HCT116 (cell line): ENCODE results near the gene FOXB2. TPM values are rescaled to one million over a fixed set of nuclear protein-coding genes. Genes with fewer than 3 reads are reported as not detected.

Source experiments
- ATAC-seq: fragments of 200-7000 bp; cut with Tn5 transposase; 2 replicates; pipeline ENCODE4 v1.9.1; 2020; ENCODE audit warnings: mild to moderate bottlenecking, moderate library complexity
- BruUV-seq: library from RNA; stranded (reverse); fragments of 400-500 nt; replicated peaks from 2 replicates; lab custom pipeline; 2021; lab: Mats Ljungman, UMichigan
- CTCF ChIA-PET: fragments of 300-600 bp; sonication (Branson Sonifier 250); formaldehyde crosslinking; loops from one replicate; lab custom pipeline; 2021; ENCODE audit warnings: antibody characterized with exemption; lab: Charles Lee
- POLR2A ChIA-PET: fragments of 300-600, 350-600 bp; sonication (Branson Sonifier 250); formaldehyde crosslinking; loops from one replicate; lab custom pipeline; 2021; ENCODE audit warnings: antibody characterized with exemption; lab: Charles Lee
- RAD21 ChIA-PET, 2 experiments: fragments of 300-600 bp; sonication (Branson Sonifier 250); formaldehyde crosslinking; loops; one replicate each; lab custom pipeline; 2023; ENCODE audit warnings: low total read pairs in 2 of 2; ENCODE audit not compliant: uncharacterized antibody in 2 of 2, unreplicated experiment in 2 of 2, low non-redundant PET in 1 of 2; lab: Charles Lee
- DNase-seq: peaks from one replicate; pipeline ENCODE4 v3.0.0-alpha.2; 2010; ENCODE audit warnings: low read depth, low spot score
- H2AFZ ChIP-seq: fragments of 200-600 bp; shearing (Covaris generic), sonication (generic); 2 replicates; pipeline ENCODE4 v1.6.1; 2017; ENCODE audit warnings: low read depth, mixed run types, mixed read lengths, antibody characterized with exemption, low read length; ENCODE audit not compliant: poor library complexity, severe bottlenecking
- H3K27ac ChIP-seq: 2 replicates; pipeline ENCODE4 v1.5.1; 2012; ENCODE audit warnings: low read depth, low read length
- H3K27me3 ChIP-seq: fragments of 200-600 bp; sonication (generic); 2 replicates; pipeline ENCODE4 v1.6.1; 2016; ENCODE audit warnings: mixed run types, low read length, mixed read lengths; ENCODE audit not compliant: insufficient read depth
- H3K36me3 ChIP-seq, 2 experiments: fragments of 200-500 bp in 1 of 2; fragments of 200-600 bp in 1 of 2; sonication (Bioruptor generic) in 1 of 2; sonication (generic) in 1 of 2; 2 replicates each; pipeline versions ENCODE4 v1.5.1 to v1.6.1; 2014 to 2016; ENCODE audit warnings: low read length in 2 of 2, inconsistent platforms in 1 of 2, mixed read lengths in 1 of 2, mixed run types in 1 of 2; ENCODE audit not compliant: insufficient read depth in 2 of 2, control insufficient read depth in 1 of 2
- H3K4me1 ChIP-seq, 2 experiments: fragments of 200-600 bp in 1 of 2; sonication (generic) in 1 of 2; 2 replicates each; pipeline versions ENCODE4 v1.5.1 to v1.6.1; 2012 to 2017; ENCODE audit warnings: low read length in 2 of 2, inconsistent platforms in 1 of 2, mild to moderate bottlenecking in 1 of 2, mixed read lengths in 1 of 2, mixed run types in 1 of 2, moderate library complexity in 1 of 2; ENCODE audit not compliant: insufficient read depth in 2 of 2, control insufficient read depth in 1 of 2
- H3K4me2 ChIP-seq: fragments of 200-600 bp; sonication (generic); 2 replicates; pipeline ENCODE4 v1.6.1; 2017; ENCODE audit warnings: mixed run types, low read length, mixed read lengths
- H3K4me3 ChIP-seq, 2 experiments: fragments of 200-600 bp in 1 of 2; sonication (generic) in 1 of 2; replicated peaks in 1 of 2; 2 replicates each; pipeline ENCODE4 v1.5.1; 2011 to 2016; ENCODE audit warnings: low read length in 2 of 2, control low read depth in 1 of 2, low read depth in 1 of 2, mild to moderate bottlenecking in 1 of 2, mixed read lengths in 1 of 2, mixed run types in 1 of 2
- H3K79me2 ChIP-seq: fragments of 200-600 bp; sonication (generic); 2 replicates; pipeline ENCODE4 v1.6.1; 2017; ENCODE audit warnings: mild to moderate bottlenecking, mixed run types, low read length, moderate library complexity, mixed read lengths; ENCODE audit not compliant: insufficient read depth
- H3K9ac ChIP-seq: fragments of 200-600 bp; sonication (generic); 2 replicates; pipeline ENCODE4 v1.6.1; 2016; ENCODE audit warnings: low read length, mixed read lengths
- H3K9me2 ChIP-seq: fragments of 200-600 bp; sonication (generic), shearing (Covaris generic); 2 replicates; pipeline ENCODE4 v1.6.1; 2017; ENCODE audit warnings: mixed run types, mild to moderate bottlenecking, moderate library complexity; ENCODE audit not compliant: insufficient read depth
- H3K9me3 ChIP-seq, 2 experiments: fragments of 200-500 bp in 1 of 2; fragments of 200-600 bp in 1 of 2; sonication (Bioruptor generic) in 1 of 2; sonication (generic) in 1 of 2; 2 replicates each; pipeline ENCODE4 v1.6.1; 2014 to 2017; ENCODE audit warnings: low read length in 2 of 2, mixed read lengths in 2 of 2, inconsistent platforms in 1 of 2, low read depth in 1 of 2, mild to moderate bottlenecking in 1 of 2, mixed run types in 1 of 2, moderate library complexity in 1 of 2; ENCODE audit not compliant: control insufficient read depth in 1 of 2, insufficient read depth in 1 of 2
- H4K20me1 ChIP-seq: fragments of 200-600 bp; sonication (generic), shearing (Covaris generic); 2 replicates; pipeline ENCODE4 v1.6.1; 2017; ENCODE audit warnings: mixed run types, mild to moderate bottlenecking, moderate library complexity; ENCODE audit not compliant: insufficient read depth
- CEBPB ChIP-seq: IDR thresholded peaks from 2 replicates; pipeline ENCODE4 v1.6.1; 2012; ENCODE audit warnings: low read depth
- ELF1 ChIP-seq: IDR thresholded peaks from 2 replicates; pipeline ENCODE4 v1.6.1; 2012; ENCODE audit warnings: low read depth, borderline replicate concordance
- EZH2 ChIP-seq: fragments of 200-600 bp; sonication (generic); IDR thresholded peaks from 2 replicates; pipeline ENCODE4 v1.6.1; 2017; ENCODE audit warnings: antibody characterized with exemption, mixed run types
- EZH2phosphoT487 ChIP-seq: fragments of 200-600 bp; IDR thresholded peaks from 2 replicates; pipeline ENCODE4 v1.6.1; 2018; ENCODE audit warnings: antibody characterized with exemption, borderline replicate concordance
- POLR2A ChIP-seq: IDR thresholded peaks from 2 replicates; pipeline ENCODE4 v1.7.0; 2011; ENCODE audit warnings: borderline replicate concordance; ENCODE audit not compliant: insufficient read depth, insufficient read length; ENCODE audit errors: extremely low read depth
- RAD21 ChIP-seq: IDR thresholded peaks from 2 replicates; pipeline ENCODE4 v1.6.1; 2012; ENCODE audit warnings: low read depth, mild to moderate bottlenecking
- SIN3A ChIP-seq: IDR thresholded peaks from 2 replicates; pipeline ENCODE4 v1.6.1; 2012; ENCODE audit warnings: low read depth
- SRF ChIP-seq: IDR thresholded peaks from 2 replicates; pipeline ENCODE4 v1.6.1; 2012; ENCODE audit warnings: low read depth
- TCF7L2 ChIP-seq: IDR thresholded peaks from 2 replicates; pipeline ENCODE4 v1.7.0; 2011; ENCODE audit warnings: borderline replicate concordance, inconsistent platforms; ENCODE audit not compliant: insufficient read depth, insufficient read length; ENCODE audit errors: extremely low read depth
- ZFX ChIP-seq: fragments of 450-650 bp; IDR thresholded peaks from 2 replicates; pipeline ENCODE4 v1.6.1; 2017
- intact Hi-C: fragments of 100-400 bp; cut with micrococcal nuclease; formaldehyde crosslinking; loops from 2 replicates; pipeline ENCODE4 v1.10.0; 2022
- total RNA-seq: library from RNA; stranded (reverse); gene quantifications from one replicate; pipeline ENCODE4 v1.2.1, GENCODE V29; 2021; ENCODE audit not compliant: unreplicated experiment
- TF ChIP-seq, protein P1 (sequence below): IDR thresholded peaks from 2 replicates; pipeline ENCODE4 v1.6.1; 2012
- TF ChIP-seq, protein P2 (sequence below), 3 experiments: fragments of 200-600 bp in 1 of 3; sonication (generic) in 1 of 3; IDR thresholded peaks in 2 of 3; conservative IDR thresholded peaks in 1 of 3; 2 replicates each; pipeline ENCODE4 v1.5.1; 2012 to 2017; ENCODE audit warnings: low read depth in 2 of 3, low read length in 2 of 3, antibody characterized with exemption in 1 of 3, borderline replicate concordance in 1 of 3, control low read depth in 1 of 3, mild to moderate bottlenecking in 1 of 3, mixed read lengths in 1 of 3, mixed run types in 1 of 3, moderate library complexity in 1 of 3; ENCODE audit not compliant: insufficient read depth in 1 of 3
- TF ChIP-seq, protein P3 (sequence below): IDR thresholded peaks from 2 replicates; pipeline ENCODE4 v1.6.1; 2012

The FOXB2 gene
- total RNA-seq, 1 experiment from 2014 or later: not detected

DNA sequence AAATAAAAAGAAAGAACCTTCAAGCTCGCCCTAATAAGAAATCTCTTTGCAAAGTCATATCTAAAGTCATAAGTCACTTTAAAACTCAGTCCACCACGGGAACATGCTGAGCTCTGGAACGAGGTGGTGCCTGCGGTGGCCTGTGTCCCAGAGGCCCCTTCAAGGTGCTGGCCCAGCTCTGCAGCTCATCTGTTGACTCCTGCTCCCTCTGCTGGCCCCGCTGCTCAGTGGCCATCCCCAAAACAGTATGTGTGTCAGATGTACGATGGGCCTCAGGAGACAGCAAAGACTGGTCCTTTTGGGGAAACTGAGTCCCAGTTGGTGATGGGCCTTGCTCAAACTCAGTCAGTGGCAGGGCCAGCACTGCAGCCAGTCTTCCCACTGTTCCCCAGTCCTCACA is 22.8 kb upstream of the FOXB2 start:
- H4K20me1 ChIP-seq: no peaks in the 10 kb centered on the region
- ChIA-PET RAD21 (interaction anchor here (0.6 to 1.7 kb wide), 3 partner anchors 180 to 187 kb away, joined by 3 to 11 read pairs (median 7); no protein-coding TSS in a partner anchor), CTCF (interaction anchor here (0.6 to 4.4 kb wide), 10 partner anchors 9 to 291 kb away, joined by 3 to 55 read pairs (median 7); no protein-coding TSS in a partner anchor), POLR2A (interaction anchor here (1.2 kb wide), 1 partner anchor 188 kb away, joined by 3 read pairs; no protein-coding TSS in a partner anchor)
- H2AFZ ChIP-seq: peak overlapping the region; percentile 41
- H3K9ac ChIP-seq: no peak overlapping the region
- no peaks in the 10 kb centered on the region for H3K9me2 ChIP-seq
- ATAC-seq (peak; percentile 98), DNase-seq (no peak)
- H3K27me3 ChIP-seq: no peaks in the 10 kb centered on the region
- no peak overlapping the region for H3K27ac ChIP-seq
- no peaks in the 10 kb centered on the region for H3K9me3 ChIP-seq
- no peaks in the 10 kb centered on the region for H3K79me2 ChIP-seq
- H3K36me3 ChIP-seq: no peaks in the 10 kb centered on the region
- no peak overlapping the region for H3K4me2 ChIP-seq
- no peaks in the 10 kb centered on the region for H3K4me1 ChIP-seq
- no TSS peak for BruUV-seq
- H3K4me3 ChIP-seq: no peak overlapping the region
- intact Hi-C loops: loop anchor here (2.0 kb wide), 1 partner anchor 186 kb away; no protein-coding TSS in a partner anchor
- TF ChIP-seq, protein P1, sequence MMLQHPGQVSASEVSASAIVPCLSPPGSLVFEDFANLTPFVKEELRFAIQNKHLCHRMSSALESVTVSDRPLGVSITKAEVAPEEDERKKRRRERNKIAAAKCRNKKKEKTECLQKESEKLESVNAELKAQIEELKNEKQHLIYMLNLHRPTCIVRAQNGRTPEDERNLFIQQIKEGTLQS: no peak
- TF ChIP-seq SRF: no peak
- no peak for TF ChIP-seq TCF7L2
- no peak for TF ChIP-seq EZH2phosphoT487
- TF ChIP-seq CEBPB: no peak
- TF ChIP-seq, protein P2, sequence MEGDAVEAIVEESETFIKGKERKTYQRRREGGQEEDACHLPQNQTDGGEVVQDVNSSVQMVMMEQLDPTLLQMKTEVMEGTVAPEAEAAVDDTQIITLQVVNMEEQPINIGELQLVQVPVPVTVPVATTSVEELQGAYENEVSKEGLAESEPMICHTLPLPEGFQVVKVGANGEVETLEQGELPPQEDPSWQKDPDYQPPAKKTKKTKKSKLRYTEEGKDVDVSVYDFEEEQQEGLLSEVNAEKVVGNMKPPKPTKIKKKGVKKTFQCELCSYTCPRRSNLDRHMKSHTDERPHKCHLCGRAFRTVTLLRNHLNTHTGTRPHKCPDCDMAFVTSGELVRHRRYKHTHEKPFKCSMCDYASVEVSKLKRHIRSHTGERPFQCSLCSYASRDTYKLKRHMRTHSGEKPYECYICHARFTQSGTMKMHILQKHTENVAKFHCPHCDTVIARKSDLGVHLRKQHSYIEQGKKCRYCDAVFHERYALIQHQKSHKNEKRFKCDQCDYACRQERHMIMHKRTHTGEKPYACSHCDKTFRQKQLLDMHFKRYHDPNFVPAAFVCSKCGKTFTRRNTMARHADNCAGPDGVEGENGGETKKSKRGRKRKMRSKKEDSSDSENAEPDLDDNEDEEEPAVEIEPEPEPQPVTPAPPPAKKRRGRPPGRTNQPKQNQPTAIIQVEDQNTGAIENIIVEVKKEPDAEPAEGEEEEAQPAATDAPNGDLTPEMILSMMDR (IDR thresholded peaks at IDR 0.05 in 2 of 3, conservative IDR thresholded peaks at IDR 0.05 in 1 of 3; ENCODE audit: borderline replicate concordance in 1 of 3, insufficient read depth in 1 of 3, low read depth in 2 of 3, low read length in 2 of 3): peak; percentile 45 to 75 (median 67)
- TF ChIP-seq, protein P3, sequence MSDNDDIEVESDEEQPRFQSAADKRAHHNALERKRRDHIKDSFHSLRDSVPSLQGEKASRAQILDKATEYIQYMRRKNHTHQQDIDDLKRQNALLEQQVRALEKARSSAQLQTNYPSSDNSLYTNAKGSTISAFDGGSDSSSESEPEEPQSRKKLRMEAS: no peak
- no peak for TF ChIP-seq ZFX
- no peak for TF ChIP-seq POLR2A
- TF ChIP-seq ELF1: no peak
- no peak for TF ChIP-seq EZH2
- peak; percentile 59 for TF ChIP-seq RAD21
- no peak for TF ChIP-seq SIN3A
